GM12872 (cell line): Measurements from ENCODE around the gene ALK.

ENCODE experiments used
- TF ChIP-seq, protein P1 (sequence below): IDR thresholded peaks from 3 replicates; pipeline ENCODE4 v1.5.1; 2011; ENCODE audit warnings: low read depth, mild to moderate bottlenecking, low read length, moderate library complexity; ENCODE audit not compliant: insufficient read depth

The ALK gene

GRCh38 chr2:29643196-29643595 lies 278.2 kb downstream of the ALK start:
- TF ChIP-seq, protein P1, sequence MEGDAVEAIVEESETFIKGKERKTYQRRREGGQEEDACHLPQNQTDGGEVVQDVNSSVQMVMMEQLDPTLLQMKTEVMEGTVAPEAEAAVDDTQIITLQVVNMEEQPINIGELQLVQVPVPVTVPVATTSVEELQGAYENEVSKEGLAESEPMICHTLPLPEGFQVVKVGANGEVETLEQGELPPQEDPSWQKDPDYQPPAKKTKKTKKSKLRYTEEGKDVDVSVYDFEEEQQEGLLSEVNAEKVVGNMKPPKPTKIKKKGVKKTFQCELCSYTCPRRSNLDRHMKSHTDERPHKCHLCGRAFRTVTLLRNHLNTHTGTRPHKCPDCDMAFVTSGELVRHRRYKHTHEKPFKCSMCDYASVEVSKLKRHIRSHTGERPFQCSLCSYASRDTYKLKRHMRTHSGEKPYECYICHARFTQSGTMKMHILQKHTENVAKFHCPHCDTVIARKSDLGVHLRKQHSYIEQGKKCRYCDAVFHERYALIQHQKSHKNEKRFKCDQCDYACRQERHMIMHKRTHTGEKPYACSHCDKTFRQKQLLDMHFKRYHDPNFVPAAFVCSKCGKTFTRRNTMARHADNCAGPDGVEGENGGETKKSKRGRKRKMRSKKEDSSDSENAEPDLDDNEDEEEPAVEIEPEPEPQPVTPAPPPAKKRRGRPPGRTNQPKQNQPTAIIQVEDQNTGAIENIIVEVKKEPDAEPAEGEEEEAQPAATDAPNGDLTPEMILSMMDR: no peak

- TF ChIP-seq, protein P1: no peak
Measured at GRCh38 chr2:29640360-29640759, 281.0 kb downstream of the ALK start.

DNA sequence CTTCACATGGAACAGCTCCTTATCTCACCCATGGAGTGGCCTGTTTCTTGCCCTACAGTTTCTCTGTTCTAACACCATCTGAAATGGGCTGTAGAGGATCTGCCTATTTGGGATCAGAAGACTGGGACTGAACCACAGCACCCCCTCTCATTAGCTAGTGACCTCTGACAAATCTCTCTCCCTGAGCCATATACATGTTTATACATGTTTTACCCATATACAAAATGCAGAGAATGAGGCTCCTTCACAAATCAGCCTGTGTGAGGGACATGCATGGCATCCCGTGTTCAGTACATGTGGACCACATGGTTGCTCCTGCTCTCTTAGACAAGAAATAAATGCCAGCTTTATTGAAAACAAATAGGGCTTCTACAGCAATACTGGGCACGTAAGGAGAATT lies 282.7 kb downstream of the ALK start:
- TF ChIP-seq, protein P1: no peak

DNA sequence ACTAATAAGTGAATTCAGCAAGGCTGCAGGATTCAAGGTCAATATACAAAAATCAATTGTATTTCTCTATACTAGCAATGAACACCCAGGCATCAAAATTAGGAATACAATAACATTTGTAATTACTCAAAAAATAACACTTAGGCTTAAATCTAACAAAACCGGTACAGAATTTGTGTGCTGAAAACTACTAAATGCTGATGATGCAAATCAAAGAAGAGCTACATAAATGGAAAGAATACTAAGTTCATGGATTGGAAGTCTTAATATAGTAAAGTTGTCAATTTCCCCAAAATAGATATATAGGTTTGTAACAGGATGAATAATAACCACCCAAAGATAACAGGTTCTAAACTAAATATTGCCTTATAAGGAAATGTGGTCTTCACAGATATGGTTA lies 286.5 kb downstream of the ALK start:
- TF ChIP-seq, protein P1: no peak

- TF ChIP-seq, protein P1: no peak
Measured at GRCh38 chr2:29632018-29632417, 289.4 kb downstream of the ALK start.

GRCh38 chr2:29629495-29629894 lies 291.9 kb downstream of the ALK start:
- TF ChIP-seq, protein P1: no peak

GRCh38 chr2:29628862-29629261 lies 292.5 kb downstream of the ALK start:
- TF ChIP-seq, protein P1: no peak
